ENCODE measurements around the gene CTNS. TPM values are rescaled to one million over a fixed set of nuclear protein-coding genes. Genes with fewer than 3 reads are reported as not detected.

Gene CTNS
- total RNA-seq, 4 donors from 2014 or later, result 1.2 to 25.7 (median 18.8) TPM

DNA sequence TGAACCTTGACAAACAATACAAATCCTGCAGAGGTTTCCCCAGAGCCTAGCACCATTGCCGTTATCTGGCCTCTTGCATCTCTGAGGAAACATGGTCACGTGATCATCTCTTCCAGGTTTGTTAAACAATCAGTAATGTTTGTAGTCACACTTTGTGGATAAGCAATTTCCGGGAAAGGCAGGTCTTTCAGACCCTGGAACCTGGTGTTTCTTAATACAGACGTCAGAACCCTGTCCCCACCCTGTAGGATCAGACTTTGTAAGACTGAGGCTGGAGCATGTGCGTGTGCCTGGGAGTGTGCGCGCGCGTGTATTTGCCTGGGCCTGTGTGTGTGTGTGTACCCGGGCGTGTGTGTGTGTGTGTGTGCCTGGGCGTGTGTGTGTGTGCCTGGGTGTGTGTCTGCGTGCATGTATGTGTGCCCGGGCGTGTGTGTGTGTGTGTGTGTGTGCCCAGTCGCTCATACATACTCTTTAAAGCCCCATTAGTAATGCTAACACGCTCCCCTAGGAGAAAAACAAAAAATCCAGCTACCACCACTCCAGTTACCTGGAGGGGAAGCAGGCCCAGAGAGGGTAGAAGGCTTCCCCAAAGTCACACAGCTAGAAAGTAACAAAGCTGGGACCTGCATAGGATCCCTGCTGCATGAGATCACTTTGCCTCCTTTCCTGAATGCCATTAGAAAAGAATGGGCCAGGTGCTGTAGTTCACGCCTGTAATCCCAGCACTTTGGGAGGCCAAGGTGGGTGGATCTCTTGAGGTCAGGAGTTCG, 5.3 kb downstream of the CTNS start:
- DNase-seq, result no peak
- 88 to 90% methylated on average over 13 to 19 of the region's 19 CpGs for WGBS, 2 donors (ENCODE audit: low coverage in 1 of 2)
- Histone ChIP-seq H3K27me3 (no peaks in the 10 kb centered on the region), H3K9me3 (no peaks in the 10 kb centered on the region), H3K27ac (no peak overlapping the region), H3K36me3 (no peaks in the 10 kb centered on the region), H3K4me1 (peaks cover 7 to 10% (median 9%) of the 10 kb centered on the region in 4 donors), H3K4me3 (no peak overlapping the region)
- TF ChIP-seq POLR2AphosphoS5 (IDR thresholded peaks at IDR 0.05) (no peak), EP300 (IDR thresholded peaks at IDR 0.05; ENCODE audit: low read depth) (no peak), POLR2A (IDR thresholded peaks at IDR 0.05) (no peak)
- TF ChIP-seq, protein P1, sequence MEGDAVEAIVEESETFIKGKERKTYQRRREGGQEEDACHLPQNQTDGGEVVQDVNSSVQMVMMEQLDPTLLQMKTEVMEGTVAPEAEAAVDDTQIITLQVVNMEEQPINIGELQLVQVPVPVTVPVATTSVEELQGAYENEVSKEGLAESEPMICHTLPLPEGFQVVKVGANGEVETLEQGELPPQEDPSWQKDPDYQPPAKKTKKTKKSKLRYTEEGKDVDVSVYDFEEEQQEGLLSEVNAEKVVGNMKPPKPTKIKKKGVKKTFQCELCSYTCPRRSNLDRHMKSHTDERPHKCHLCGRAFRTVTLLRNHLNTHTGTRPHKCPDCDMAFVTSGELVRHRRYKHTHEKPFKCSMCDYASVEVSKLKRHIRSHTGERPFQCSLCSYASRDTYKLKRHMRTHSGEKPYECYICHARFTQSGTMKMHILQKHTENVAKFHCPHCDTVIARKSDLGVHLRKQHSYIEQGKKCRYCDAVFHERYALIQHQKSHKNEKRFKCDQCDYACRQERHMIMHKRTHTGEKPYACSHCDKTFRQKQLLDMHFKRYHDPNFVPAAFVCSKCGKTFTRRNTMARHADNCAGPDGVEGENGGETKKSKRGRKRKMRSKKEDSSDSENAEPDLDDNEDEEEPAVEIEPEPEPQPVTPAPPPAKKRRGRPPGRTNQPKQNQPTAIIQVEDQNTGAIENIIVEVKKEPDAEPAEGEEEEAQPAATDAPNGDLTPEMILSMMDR (IDR thresholded peaks at IDR 0.05), result no peak
- in situ Hi-C loops (cut with MboI; ENCODE audit: low pct_ligation_motif_present in 1 of 4, low pct_unique_long_range_greater_than_20kb in 1 of 4, low sequenced_read_pairs in 3 of 4) (loop anchor here in 3 of 4 donors (25.0 kb wide), 1 partner anchor 605 kb away; no protein-coding TSS in a partner anchor), intact Hi-C loops (cut with DNase I; ENCODE audit: low total_unique reads) (no loop called here)

DNA sequence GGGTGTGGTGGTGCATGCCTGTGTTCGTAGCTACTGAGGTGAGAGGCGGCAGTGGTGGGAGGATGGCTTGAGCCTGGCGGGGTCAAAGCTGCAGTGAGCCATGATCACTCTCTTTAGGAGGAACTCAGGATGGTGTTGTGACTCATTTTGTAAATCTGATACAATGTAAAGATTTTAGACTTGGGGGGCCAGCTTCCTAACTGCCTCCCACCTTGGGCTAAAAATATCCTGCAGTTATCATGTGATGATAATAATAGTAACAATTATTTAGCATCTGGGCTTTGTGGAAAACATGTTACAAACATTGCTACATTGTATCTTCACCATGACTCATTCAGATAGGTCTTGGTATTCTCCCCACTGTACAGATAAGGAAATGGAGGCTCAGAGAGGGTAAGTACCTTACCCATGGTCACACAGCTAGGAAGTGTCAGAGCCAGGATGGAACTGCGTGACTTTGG, 7.4 kb downstream of the CTNS start:
- WGBS, 2 donors (ENCODE audit: low coverage in 1 of 2), result 89 to 95% methylated on average over 4 of the region's 4 CpGs
- Histone ChIP-seq H3K36me3 (no peaks in the 10 kb centered on the region), H3K4me3 (no peak overlapping the region), H3K27ac (no peak overlapping the region), H3K9me3 (no peaks in the 10 kb centered on the region), H3K4me1 (no peaks in the 10 kb centered on the region), H3K27me3 (no peaks in the 10 kb centered on the region)
- in situ Hi-C loops (cut with MboI; ENCODE audit: low pct_ligation_motif_present in 1 of 4, low pct_unique_long_range_greater_than_20kb in 1 of 4, low sequenced_read_pairs in 3 of 4), result loop anchor here in 3 of 4 donors (25.0 kb wide), 1 partner anchor 607 kb away; no protein-coding TSS in a partner anchor
- DNase-seq, result no peak
- intact Hi-C loops (cut with DNase I; ENCODE audit: low total_unique reads), result no loop called here
- TF ChIP-seq EP300 (IDR thresholded peaks at IDR 0.05; ENCODE audit: low read depth), result no peak
- no peak for TF ChIP-seq POLR2A (IDR thresholded peaks at IDR 0.05)
- no peak for TF ChIP-seq POLR2AphosphoS5 (IDR thresholded peaks at IDR 0.05)
- TF ChIP-seq, protein P1 (IDR thresholded peaks at IDR 0.05), result no peak

DNA sequence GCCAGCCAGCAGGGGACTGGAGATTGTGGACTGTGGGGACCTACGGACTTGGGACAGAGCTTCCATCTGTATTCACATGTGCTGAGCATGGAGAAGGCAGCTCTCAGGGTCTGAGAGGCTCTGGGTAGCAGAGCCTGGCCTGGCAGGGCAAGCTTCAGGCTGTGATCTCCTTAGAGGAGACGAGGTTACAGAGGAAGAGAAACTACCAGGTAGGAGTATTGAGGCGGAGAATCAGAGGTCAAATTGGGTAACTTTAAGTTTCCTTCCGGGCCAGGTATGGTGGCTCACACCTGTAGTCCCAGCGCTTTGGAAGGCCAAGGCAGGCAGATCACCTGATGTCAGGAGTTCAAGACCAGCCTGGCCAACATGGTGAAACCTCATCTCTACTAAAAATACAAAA, 8.8 kb downstream of the CTNS start:
- Histone ChIP-seq H3K27ac (no peak overlapping the region), H3K27me3 (no peaks in the 10 kb centered on the region), H3K4me1 (no peaks in the 10 kb centered on the region), H3K4me3 (no peak overlapping the region), H3K9me3 (no peaks in the 10 kb centered on the region), H3K36me3 (no peaks in the 10 kb centered on the region)
- 73% methylated on average over 5 of the region's 5 CpGs; no CpG with 5 or more reads in 1 of the 2 donors for WGBS, 2 donors (ENCODE audit: low coverage in 1 of 2)
- in situ Hi-C loops (cut with MboI; ENCODE audit: low pct_ligation_motif_present in 1 of 4, low pct_unique_long_range_greater_than_20kb in 1 of 4, low sequenced_read_pairs in 3 of 4), result loop anchor here in 3 of 4 donors (25.0 kb wide), 1 partner anchor 608 kb away; no protein-coding TSS in a partner anchor
- TF ChIP-seq POLR2A (IDR thresholded peaks at IDR 0.05), result no peak
- no peak for TF ChIP-seq EP300 (IDR thresholded peaks at IDR 0.05; ENCODE audit: low read depth)
- no peak for TF ChIP-seq POLR2AphosphoS5 (IDR thresholded peaks at IDR 0.05)
- TF ChIP-seq, protein P1 (IDR thresholded peaks at IDR 0.05), result no peak
- DNase-seq, result no peak
- intact Hi-C loops (cut with DNase I; ENCODE audit: low total_unique reads), result no loop called here

DNA sequence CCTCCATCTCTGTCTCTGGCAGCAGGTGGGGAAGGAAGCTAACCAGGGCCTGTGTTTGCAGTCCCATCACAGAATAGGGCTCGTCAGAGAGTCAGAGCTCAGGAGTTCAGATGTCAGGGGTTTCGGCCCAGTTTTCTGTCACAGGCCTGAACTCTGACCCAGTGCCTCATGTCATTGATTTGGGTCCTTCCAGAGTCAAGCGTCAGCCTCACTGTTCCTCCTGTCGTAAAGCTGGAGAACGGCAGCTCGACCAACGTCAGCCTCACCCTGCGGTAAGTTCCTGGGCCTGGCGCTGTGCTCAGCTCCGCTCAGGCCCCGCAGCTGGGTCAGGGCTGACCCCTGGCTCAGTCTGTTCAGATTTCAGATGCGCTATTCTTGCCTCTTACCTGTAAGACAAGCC, 10.7 kb downstream of the CTNS start:
- H3K36me3 ChIP-seq, result no peaks in the 10 kb centered on the region
- in situ Hi-C loops (cut with MboI; ENCODE audit: low pct_ligation_motif_present in 1 of 4, low pct_unique_long_range_greater_than_20kb in 1 of 4, low sequenced_read_pairs in 3 of 4), result loop anchor here in 3 of 4 donors (25.0 kb wide), 1 partner anchor 610 kb away; no protein-coding TSS in a partner anchor
- H3K27ac ChIP-seq, result no peak overlapping the region
- DNase-seq, result no peak
- H3K27me3 ChIP-seq, result no peaks in the 10 kb centered on the region
- no peak overlapping the region for H3K4me3 ChIP-seq
- 72% methylated on average over 12 of the region's 12 CpGs; no CpG with 5 or more reads in 1 of the 2 donors for WGBS, 2 donors (ENCODE audit: low coverage in 1 of 2)
- no peaks in the 10 kb centered on the region for H3K9me3 ChIP-seq
- no peak for TF ChIP-seq POLR2AphosphoS5 (IDR thresholded peaks at IDR 0.05)
- TF ChIP-seq POLR2A (IDR thresholded peaks at IDR 0.05), result no peak
- TF ChIP-seq, protein P1 (IDR thresholded peaks at IDR 0.05), result no peak
- TF ChIP-seq EP300 (IDR thresholded peaks at IDR 0.05; ENCODE audit: low read depth), result no peak
- H3K4me1 ChIP-seq, result no peaks in the 10 kb centered on the region
- intact Hi-C loops (cut with DNase I; ENCODE audit: low total_unique reads), result no loop called here

Data from transverse colon (tissue), 4 donors.